HG03571 (cell line): Measurements from ENCODE around the gene EBLN1.
A peak's percentile ranks its signal among the peaks of the same experiment; 100 is the strongest.
"Not testable (repeated sequence)": the region's sequence is repeated elsewhere in the genome, so short reads cannot be mapped to it uniquely, and the experiment has no call there.

Source experiments
- ATAC-seq: cut with Tn5 transposase; IDR thresholded peaks from one replicate; pipeline ENCODE4 v1.9.1; 2021; ENCODE audit not compliant: unreplicated experiment

EBLN1 gene

DNA sequence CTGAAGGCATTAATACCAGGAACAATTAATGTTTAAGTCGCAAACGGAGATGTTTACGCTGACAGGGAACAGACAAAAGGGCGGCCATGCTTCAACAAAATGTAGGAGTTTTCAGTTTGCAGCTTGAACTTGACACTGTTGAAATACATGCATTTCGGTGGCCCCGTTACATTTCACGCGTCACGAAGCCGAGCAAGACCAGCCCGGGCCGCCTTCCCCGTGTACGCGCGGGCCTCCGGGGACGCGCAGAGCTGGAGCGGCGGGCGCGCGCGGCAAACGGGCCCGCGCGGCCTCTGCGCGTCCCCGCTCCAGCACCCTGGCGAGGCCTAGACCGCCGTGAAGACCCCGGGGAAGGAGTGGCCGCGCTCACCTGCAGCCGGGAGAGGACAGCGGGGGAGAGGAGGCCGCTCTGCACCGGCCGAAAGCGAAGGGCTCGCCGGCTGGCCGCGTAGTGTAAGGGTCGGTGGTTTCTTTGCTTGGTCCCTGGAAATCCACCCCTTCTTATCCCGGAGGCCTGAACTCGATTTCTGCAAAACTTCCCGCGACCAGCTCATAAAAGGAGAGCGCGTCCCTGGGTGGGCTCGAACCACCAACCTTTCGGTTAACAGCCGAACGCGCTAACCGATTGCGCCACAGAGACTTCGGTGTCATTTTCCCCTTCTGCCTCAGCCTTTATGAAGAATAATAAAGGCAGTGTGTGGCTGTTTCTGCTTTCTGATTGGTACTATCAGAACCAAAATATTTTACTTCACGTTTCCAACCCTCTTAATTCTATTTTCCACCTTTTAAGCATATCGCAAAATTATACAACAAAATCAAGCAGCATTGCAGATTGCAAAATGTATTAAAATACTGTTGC, 11.4 kb upstream of the EBLN1 start:
- ATAC-seq = peak; percentile 76

DNA sequence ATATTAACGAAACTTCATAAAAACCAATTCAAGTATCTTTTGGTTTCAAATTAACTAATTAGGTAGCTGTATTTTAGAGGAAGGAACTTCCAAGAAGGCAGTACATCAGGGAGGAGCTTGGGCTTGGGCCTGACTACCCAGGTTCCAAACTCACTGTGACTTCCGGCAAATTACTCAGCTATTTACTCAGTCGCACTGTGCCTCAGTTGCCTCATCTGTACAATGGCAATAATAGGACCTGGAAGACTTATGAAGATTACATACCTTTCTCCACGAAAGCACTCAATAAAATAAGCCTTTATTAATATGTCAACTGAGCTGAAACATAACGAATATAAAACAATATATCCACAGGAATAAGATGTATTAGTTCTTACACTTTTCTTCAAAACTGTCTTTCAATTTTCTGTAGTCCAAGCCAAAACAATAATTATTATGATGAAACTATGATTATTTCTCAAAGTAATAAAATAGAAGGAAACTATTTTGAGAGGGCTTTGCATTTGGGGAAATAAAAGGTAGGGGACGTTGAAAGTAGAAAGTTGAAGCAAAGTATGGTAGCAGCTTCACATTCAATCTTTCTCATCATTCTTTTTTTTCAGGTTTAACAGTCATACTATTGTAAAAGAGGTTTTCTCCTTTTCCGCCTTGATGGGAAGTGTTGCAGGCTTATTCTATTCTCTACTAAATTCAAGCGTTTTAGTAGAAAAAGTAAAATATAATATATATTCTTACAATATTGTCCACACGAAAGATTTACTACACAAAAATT, 10.5 kb upstream of the EBLN1 start:
- no peak for ATAC-seq

DNA sequence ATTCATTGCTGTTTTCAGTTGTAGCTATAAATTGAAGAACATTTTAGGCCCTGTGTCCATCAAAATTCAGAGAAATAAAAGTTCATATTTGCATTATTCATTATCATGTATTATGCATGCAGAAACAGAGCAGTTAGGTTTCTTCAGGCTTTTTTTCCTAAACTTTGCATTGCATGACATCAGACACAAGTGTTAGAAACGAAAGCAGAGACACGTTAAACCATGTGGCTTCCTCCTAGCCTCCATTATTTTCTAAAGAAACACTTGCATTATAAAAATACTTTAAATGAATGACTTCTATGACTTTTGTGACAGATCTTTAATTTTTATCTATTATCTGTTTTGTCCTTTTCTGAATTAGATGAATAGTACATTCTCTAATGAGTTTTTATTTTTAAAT, 8.8 kb upstream of the EBLN1 start:
- ATAC-seq = no peak

DNA sequence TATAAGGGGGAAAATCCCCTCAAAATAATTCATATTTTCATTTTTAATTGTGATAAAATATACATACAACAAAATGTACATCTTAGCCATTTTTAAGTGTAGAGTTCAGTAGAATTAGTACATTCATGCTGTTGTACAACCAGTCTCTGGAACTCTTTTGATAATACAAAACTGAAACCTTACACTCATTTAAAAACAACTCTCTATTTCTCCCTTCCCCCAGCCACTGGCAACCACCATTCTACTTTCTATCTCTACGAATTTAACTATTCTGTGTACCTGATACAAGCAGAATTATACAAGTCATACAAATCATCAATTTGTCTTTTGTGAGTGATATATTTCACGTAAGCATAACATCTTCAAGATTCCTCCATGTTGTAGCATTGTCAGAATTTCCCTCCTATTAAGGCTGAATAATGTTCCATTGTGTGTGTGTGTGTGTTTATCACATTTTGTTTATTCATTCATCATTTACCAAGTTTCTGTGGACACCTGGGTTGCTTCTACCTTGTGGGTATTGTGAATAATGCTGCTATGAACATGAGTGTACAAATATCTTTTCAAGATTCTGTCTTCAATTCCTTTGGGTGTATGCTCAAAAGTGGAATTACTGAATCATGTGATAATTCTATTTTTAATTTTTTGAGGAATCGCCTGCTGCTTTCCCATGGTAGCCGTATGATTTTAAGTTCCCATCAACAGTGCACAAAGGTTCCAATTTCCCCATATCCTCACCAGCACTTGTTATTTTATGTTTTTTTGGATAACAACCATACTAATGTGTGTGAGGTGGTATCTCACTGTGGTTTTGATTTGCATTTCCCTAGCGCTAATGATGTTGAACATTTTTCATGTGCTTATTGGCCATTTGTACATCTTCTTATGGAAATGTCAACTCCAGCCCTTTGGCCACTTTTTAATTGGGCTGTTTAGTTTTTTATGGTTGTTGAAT, 4.7 kb upstream of the EBLN1 start:
- ATAC-seq = no peak

DNA sequence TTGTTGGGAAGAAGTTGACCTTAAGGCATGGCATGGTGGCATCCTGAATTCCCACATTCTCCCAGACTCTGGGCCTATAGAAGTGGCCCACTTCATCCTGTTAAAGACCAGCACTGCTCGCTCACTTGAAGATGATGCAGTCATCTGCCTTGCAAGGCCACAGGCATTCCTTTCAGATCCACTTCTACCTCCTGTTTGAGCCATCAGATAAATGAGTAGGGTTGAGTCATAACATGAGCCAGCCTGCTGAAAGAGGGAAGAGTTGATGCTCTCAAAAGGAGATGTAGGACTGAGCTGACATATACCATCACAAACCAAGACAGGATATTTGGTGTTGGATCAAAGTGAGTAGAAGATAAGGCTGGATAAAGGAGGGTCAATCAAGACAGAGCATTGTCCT, 1.5 kb upstream of the EBLN1 start:
- no peak for ATAC-seq

DNA sequence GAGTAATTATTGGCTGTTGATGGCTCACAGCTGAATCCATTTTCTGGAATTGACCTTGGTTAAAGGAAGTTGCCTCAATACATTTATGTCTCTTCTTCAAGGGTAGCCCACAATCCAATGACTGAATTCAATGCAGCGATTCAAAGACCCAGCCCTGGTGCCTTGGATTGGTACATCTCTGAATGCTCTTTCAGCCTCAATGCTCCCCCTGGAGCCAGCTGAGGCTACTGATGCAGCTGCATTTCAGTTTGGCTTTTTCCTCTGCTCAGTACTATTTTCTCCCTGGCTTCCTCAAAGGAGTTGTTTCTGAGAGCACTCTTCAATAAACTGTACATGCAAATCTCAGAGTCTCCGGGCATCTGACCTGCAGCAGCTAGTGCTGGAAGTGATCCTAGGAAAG, 633 bp upstream of the EBLN1 start:
- ATAC-seq = no peak

DNA sequence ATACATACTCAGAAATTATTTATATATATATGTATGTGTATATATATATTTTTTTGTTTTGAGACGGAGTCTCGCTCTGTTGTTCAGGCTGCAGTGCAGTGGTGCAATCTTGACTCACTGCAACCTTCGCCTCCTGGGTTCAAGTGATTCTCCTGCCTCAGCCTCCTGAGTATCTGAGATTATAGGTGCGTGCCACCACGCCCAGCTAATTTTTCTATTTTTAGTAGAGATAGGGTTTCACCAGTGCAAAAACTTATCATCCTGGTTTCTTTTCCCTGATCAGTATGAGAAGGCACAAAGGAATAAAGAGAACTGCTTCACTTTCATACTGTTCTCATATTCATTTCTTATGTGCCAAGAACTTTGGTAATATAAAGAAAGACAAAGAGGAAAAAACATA, 731 bp downstream of the EBLN1 start:
- ATAC-seq = not testable (repeated sequence)

DNA sequence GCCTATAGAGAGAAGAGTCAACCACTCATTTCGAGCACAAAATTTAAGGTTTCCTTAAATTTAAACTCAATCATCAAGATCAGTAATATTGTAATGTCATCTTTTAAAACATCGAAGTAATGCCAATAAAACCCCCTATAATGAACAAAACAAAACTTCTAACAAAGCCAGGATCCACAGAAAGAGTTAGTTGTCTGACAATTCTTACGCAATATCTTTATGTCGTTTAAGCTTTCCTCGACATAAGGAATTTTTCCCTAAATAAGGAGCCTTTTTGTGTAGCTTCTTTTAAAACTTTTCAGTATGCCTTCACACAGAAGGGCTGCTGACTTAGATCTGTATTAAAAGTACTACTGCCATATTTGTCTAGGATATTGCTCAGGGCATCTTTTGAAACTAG, 7.5 kb downstream of the EBLN1 start:
- ATAC-seq = no peak

DNA sequence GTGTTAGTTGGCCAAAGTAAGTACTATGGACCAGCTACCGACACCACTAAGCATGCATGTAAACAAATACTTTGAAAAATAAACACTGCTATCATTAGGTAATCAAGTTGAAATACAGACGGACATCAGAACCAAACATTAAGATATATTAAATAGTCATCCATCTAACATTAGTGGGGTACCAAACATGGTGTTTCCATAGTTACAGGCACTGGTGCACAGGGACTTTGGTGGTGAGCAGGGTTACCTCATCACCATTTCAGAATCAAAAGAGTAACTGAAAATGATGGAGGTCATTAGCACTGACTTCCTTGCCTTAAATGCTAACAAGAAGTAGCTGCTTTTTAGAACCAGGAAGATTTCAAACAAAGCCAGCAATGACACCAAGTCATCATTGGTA, 23.9 kb downstream of the EBLN1 start:
- no peak for ATAC-seq

DNA sequence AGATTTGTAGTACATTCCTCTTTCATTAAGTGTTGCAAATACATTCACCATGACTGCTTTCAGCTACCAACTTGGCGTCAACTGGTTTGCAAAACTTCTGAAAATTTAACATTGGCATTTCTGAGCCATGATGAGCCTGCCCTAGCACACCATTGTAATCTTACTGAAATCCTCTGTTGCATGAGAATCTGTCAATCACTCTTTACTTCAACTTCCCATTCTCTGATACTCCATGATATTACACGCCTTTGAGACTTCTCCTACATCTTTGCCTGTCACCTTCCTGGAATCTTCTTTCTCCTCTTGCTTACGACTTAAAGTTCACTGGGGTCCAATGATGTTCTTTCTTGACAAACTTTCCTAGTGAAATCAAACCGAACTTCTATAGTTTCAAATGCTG, 32.2 kb downstream of the EBLN1 start:
- no peak for ATAC-seq

DNA sequence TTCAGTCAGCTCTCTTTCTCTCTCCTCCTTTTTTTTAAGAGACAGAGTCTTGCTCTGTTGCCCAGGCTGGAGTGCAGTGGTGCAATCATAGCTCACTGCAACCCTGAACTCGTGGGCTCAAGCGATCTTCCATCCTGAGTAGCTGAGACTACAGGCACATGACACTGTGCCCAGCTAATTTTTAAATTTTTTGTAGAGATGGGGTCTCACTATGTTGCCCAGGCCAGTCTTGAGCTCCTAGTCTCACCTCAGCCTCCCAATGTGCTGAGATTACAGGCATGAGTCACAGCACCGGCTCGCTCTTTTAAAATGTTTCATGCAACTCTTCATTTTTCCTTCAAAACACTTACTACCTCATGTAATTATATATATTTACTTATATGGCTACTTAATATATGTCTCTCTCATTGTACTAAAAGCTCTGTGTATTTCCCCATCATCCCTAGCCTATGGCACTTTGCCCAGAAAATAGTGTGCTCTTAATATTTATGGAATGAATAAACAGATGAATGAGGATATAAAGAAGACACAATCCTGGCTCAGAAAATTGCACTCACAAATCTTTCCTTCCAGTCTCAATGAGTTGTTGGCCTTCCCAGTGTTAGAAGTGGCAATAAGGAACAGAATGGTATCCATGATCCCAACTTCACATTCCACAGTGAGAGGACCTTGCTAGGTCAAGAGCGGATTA, 33.9 kb downstream of the EBLN1 start:
- no peak for ATAC-seq

DNA sequence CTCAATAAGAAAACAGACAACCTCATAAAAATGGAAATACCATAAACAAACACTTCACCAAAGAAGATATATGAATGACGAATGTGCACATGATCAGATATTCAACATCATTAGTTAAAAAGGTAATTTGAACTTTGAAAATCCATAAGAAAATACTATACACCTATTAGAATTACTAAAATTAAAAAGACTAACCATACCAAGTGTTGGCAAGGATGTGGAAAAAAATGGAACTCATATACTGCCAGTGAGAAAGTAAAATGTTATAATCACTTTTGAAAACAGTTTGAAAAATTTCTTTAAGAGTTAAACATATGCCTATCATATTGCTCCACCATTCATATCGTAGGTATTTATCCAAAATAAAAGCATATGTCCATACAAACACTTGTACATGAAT, 37.1 kb downstream of the EBLN1 start:
- no peak for ATAC-seq

DNA sequence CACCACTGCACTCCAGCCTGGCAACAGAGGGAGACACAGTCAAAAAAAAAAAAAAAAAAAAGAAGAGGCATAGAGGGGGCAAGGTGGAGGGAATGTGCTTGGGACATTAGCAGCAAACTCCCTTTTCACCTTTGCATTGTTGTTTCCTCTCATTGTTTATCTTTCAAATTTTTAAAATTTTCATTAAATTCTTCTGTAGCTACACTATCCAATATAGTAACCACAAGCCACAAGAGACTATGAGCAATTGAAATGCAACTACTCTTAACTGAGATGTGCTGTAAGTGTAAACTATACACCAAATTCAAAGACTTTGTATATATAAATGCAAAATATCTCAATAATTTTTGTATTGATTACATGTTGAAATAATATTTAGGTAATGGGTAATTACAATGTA, 43.4 kb downstream of the EBLN1 start:
- no peak for ATAC-seq

DNA sequence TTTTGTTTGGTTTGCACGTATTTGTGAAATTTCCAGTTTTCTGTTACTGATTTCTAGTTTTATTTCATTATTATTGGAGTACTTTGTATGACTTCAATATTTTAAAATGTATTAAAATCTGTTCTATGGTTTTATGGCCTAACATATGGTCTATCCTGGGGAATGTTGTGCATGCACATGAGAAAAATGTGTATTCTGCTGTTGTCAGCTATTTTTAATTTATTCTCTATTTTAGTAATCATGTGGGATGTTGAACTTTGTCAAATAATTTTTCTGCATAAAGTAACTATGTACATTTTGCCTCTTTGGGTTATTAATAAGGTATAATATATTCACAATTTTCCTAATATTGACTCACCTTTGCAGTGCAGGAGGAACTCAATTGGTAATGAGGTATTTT, 46.7 kb downstream of the EBLN1 start:
- ATAC-seq = no peak

DNA sequence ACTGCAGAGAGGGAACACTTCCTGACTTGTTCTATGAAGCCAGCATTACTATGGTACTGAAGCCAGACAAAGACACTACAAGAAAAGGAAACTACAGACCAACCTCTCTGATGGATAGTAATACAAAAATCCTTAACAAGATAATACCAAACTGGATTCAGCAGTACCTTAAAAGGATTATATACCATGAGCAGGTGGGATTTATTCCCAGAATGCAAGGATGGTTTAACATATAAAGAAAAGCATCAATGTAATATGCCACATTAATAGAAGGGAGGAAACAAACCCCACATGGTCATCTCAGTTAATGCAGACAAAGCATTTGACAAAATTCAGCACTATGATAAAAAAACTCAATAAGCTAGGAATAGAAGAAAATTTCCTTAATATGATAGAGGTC, 47.2 kb downstream of the EBLN1 start:
- no peak for ATAC-seq

DNA sequence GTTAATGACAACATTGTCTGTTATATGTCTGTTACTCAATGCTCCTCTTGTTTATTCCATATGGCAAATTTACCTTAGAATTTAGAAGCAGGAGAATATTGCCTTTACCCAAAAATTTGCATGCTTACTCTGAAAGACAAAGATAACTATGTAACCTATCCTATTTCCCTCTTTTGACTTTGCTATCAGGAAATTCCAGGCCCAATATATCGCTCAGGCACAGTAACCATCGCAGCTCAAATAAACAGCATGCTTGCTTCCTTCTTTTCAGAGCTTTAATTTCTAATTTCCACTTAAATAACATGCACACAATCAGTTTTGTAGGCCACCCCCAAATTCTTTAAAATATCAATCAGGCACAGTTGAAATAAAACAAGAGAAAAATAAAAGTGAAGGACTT, 57.8 kb downstream of the EBLN1 start:
- no peak for ATAC-seq

DNA sequence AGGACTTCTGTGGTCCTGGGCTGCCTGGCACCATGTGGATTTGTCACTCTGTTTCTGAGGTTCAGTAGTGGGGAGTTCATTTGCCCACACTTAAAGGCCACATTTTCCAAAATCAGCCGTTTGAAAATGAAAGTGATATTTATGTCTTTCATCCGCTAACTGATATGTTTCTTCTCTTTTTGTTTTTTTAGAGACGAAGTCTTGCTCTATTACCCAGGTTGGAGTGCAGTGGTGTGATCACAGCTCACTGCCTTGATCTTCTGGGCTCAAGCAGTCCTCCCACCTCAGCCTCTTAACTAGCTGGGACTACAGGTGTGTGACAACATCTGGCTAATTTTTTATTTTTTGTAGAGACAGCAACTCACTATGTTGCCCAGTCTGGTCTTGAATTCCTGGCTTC, 58.6 kb downstream of the EBLN1 start:
- ATAC-seq = no peak
